GM15510 (cell line): ENCODE results near the gene CISD3.
A peak's percentile ranks its signal among the peaks of the same experiment; 100 is the strongest.

Source experiments
- POLR2A ChIP-seq: IDR thresholded peaks from 3 replicates; pipeline ENCODE4 v1.6.1; 2011; ENCODE audit warnings: borderline replicate concordance; ENCODE audit not compliant: insufficient read length; ENCODE audit errors: extremely low read depth

The CISD3 gene

DNA sequence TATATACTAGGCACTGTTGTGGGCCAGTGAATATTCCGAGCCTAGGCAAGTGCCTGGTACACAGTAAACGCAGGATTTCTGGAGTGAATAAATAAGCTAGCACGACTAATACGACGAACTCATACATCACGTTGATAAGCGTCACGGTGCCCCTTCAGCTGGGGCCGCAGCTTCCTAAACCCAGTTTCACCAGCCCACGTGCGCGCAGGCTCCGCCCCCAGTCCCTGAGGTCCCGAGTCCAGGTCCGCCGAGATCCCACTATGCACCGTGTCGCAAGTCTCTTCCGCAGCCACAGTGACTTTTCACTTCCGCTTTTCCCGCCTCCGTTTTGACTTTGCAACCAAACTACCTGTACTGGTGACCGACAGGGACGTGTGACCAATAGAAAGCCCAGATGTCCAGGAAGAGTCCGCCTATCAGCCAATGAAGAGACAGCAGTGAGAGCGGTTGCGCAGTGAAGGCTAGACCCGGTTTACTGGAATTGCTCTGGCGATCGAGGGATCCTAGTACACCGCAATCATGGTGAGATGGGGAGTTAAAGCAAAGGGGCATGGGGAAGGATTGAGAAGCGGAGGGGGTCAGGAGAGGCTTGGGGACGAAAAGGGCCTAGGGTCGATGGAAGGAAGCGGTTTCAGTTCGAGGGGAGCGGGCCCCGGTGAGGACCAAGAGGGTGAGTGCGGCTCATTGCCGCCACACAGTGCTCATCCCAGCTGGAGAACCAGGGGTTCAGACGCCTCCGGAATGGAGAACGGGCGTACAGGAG lies 22.3 kb downstream of the CISD3 start, which contains the start of gene PSMB3:
PSMB3 (plus strand) TSS at position 434 of the 763 bp plus-strand sequence; CDS start at position 520, 86 bp downstream.
- peak; percentile 67 for TF ChIP-seq POLR2A

DNA sequence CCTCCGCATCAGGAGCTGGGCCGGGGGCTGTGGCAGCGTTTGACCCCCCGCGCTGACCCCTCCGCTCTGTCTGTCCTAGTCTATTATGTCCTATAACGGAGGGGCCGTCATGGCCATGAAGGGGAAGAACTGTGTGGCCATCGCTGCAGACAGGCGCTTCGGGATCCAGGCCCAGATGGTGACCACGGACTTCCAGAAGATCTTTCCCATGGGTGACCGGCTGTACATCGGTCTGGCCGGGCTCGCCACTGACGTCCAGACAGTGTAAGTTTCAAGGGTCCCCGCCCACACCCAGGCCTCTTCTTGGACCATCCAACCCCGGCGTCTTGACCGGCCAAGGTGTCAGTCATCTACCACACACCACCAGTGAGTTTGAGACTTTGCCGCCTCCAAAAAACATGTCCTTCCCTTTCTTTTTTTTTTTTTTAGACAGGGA lies 22.9 kb downstream of the CISD3 start:
- TF ChIP-seq POLR2A, result no peak

DNA sequence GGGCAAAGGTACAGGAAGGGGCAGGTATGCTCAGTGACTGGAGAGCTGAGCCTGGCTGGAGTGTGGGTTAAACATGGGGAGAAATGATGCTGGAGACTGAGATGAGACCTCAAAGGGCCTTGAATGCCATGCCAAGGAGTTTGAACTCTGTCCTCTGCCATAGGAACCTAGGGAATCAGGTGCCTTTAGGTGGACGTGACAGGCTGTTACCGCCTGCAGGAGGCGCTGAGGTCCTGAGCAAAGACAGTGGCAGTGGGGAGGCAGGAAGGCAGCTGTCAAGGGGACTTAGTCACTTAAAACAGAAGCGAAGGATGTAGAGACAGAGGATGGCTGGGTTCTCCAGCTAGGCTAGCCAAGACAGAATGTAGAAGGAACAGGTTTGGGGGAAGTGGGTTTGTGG lies 31.5 kb downstream of the CISD3 start:
- no peak for TF ChIP-seq POLR2A

GRCh38 chr17:38762231-38762630 lies 32.1 kb downstream of the CISD3 start:
- TF ChIP-seq POLR2A, result no peak

GRCh38 chr17:38766341-38766740 lies 36.2 kb downstream of the CISD3 start:
- TF ChIP-seq POLR2A, result no peak

DNA sequence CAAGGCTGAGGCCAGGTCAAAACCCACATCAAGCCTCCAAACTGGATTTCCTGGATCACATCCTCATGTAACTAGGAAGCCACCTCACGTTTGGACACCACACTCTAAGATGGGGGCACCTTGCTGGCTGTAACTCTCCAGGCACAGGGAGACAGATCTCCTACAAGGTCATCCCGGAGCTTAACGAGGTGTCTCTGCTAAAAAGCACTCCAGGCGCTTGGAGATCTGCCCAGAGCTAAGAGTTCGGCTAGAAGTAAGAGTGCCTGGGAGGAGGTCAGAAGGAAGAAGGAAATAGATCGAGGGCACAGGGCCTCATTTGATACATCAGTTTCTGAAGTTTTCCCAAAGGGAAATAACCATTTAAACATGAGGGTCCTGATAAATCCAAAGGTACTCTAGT lies 38.3 kb downstream of the CISD3 start:
- no peak for TF ChIP-seq POLR2A

DNA sequence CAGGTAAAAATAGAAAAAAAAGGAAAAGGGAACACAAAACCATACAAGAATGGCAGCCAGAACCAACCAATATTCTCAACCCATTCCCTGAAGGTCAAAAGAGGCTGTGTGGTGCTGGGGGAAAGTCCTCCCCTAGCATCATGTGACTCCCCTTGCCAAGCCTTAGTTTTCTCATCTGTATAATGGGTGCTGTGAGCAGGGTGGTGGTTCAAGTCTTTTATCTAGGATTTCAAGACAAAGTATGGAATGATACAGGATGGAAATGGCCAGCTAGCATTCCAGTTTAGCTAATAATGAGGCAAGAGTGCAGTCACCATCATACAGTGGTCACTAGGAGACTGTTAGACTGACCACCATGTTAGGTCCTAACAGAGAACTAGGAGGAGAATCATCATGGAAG lies 43.1 kb downstream of the CISD3 start:
- TF ChIP-seq POLR2A, result no peak

- no peak for TF ChIP-seq POLR2A
Observed at GRCh38 chr17:38777641-38778250, 47.6 kb downstream of the CISD3 start.

DNA sequence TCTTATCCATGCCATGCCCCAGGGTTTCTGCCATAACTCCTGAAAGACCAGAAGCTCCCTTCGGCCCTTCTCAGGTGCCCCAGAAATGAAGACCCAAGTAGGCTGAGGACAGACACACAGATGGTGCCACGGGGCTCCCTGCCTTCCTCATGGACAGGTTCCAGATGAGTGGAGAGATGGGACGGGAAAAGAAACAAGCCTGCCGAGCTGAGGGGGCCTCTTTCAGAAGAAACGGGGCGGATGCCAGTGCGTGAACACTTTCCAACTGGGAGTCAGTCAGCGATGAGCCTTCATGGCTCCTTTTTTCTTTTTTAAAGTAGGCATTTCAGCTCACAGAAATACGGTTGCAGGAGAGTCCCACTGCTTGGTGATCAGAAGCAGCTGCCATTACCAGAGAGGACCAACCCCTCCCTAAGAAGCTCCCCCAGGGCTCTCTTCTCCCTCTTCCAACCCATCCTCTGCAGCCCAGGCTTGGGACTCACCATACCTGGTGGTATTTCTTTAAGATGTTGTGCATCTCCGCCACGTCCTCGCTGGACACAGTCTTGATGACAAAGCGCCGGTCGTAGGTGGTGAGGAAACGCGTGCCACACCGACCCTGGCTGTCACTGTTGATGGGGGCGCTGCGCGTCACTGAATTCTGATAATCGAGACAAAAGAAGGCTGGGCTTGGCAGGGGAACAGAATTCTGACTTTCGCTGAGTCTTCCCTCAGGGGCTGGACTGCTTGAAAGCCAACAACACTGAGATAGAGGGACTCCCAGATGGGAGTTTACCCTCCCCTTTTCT lies 50.0 kb downstream of the CISD3 start:
- no peak for TF ChIP-seq POLR2A

DNA sequence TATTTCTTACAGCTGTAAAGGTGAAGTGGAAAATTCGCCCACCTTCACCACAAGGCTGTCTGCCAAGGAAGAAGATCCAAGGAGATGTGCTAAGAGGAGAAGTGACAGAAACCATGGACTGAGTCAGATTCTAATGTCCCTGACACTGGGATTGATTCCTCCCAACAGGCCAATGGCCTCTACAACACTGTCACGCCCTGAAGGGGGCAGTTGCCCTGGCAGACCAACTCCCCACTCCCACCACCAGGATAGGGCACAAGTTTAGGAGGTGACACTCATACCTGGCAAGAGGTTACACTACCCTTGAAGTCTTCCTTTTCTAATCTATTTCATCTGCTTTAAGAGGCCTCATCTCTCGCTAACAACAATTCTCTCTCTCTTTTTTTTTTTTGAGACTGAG lies 53.1 kb downstream of the CISD3 start:
- TF ChIP-seq POLR2A, result no peak
